Keratinocyte (primary cell): Measurements from ENCODE around the gene C1RL. TPM values are rescaled to one million over a fixed set of nuclear protein-coding genes. Genes with fewer than 3 reads are reported as not detected.

Experiments used
- DNase-seq: peaks from one replicate; pipeline ENCODE4 v3.0.0-alpha.2; 2011; ENCODE audit warnings: low read depth, missing footprints, low spot score
- FAIRE-seq: peaks from 2 replicates; lab custom pipeline; 2011; peaks lifted over from hg19 to GRCh38; lab: Jason Lieb, UNC
- H2AFZ ChIP-seq: 2 replicates; pipeline ENCODE4 v1.6.0; 2012; ENCODE audit warnings: low read length, control low read depth, inconsistent platforms; ENCODE audit not compliant: control insufficient read depth
- H3K27ac ChIP-seq: 2 replicates; pipeline ENCODE4 v1.5.1; 2011; ENCODE audit warnings: low read length; ENCODE audit not compliant: control insufficient read depth, insufficient read depth
- H3K27me3 ChIP-seq: 3 replicates; pipeline ENCODE4 v1.6.0; 2011; ENCODE audit warnings: low read length; ENCODE audit not compliant: control insufficient read depth, insufficient read depth; ENCODE audit errors: extremely low read depth
- H3K36me3 ChIP-seq, 2 experiments: 2 replicates in 1 of 2; 3 replicates in 1 of 2; pipeline ENCODE4 v1.5.1; 2011; ENCODE audit warnings: low read length in 2 of 2, mild to moderate bottlenecking in 1 of 2; ENCODE audit not compliant: control insufficient read depth in 2 of 2, insufficient read depth in 2 of 2; ENCODE audit errors: extremely low read depth in 1 of 2
- H3K4me1 ChIP-seq: 3 replicates; pipeline ENCODE4 v1.5.1; 2011; ENCODE audit warnings: low read length; ENCODE audit not compliant: control insufficient read depth, insufficient read depth; ENCODE audit errors: extremely low read depth
- H3K4me2 ChIP-seq: 3 replicates; pipeline ENCODE4 v1.6.0; 2011; ENCODE audit warnings: low read depth, low read length; ENCODE audit not compliant: control insufficient read depth, insufficient read depth; ENCODE audit errors: extremely low read depth
- H3K4me3 ChIP-seq, 3 experiments: fragments of 200-600 bp in 1 of 3; sonication (generic) in 1 of 3; 2 replicates in 2 of 3; 3 replicates in 1 of 3; pipeline ENCODE4 v1.5.1; 2011 to 2016; ENCODE audit warnings: low read length in 3 of 3, mild to moderate bottlenecking in 3 of 3, control low read depth in 2 of 3, inconsistent platforms in 1 of 3, low read depth in 1 of 3, mixed read lengths in 1 of 3, mixed run types in 1 of 3, moderate library complexity in 1 of 3; ENCODE audit not compliant: control insufficient read depth in 2 of 3, insufficient read depth in 2 of 3; ENCODE audit errors: extremely low read depth in 1 of 3
- H3K79me2 ChIP-seq: 2 replicates; pipeline ENCODE4 v1.6.0; 2012; ENCODE audit warnings: low read length; ENCODE audit not compliant: control insufficient read depth, insufficient read depth
- H3K9ac ChIP-seq: 3 replicates; pipeline ENCODE4 v1.6.0; 2011; ENCODE audit warnings: low read length; ENCODE audit not compliant: control insufficient read depth, insufficient read depth; ENCODE audit errors: extremely low read depth
- H3K9me1 ChIP-seq: 3 replicates; pipeline ENCODE4 v1.6.0; 2011; ENCODE audit warnings: low read length; ENCODE audit not compliant: control insufficient read depth, insufficient read depth; ENCODE audit errors: extremely low read depth
- H3K9me3 ChIP-seq: 2 replicates; pipeline ENCODE4 v1.5.1; 2012; ENCODE audit warnings: low read depth, low read length; ENCODE audit not compliant: control insufficient read depth
- H4K20me1 ChIP-seq: 3 replicates; pipeline ENCODE4 v1.6.0; 2011; ENCODE audit warnings: low read length; ENCODE audit not compliant: control insufficient read depth, insufficient read depth; ENCODE audit errors: extremely low read depth
- CTCF ChIP-seq, 3 experiments: IDR thresholded peaks in 1 of 3; conservative IDR thresholded peaks in 1 of 3; optimal IDR thresholded peaks in 1 of 3; 2 replicates in 2 of 3; 3 replicates in 1 of 3; pipeline versions ENCODE3 to v1.5.1; 2011; ENCODE audit warnings: low read length in 3 of 3, mild to moderate bottlenecking in 3 of 3, moderate library complexity in 2 of 3, control low read depth in 1 of 3, inconsistent platforms in 1 of 3; ENCODE audit not compliant: insufficient read depth in 2 of 3; ENCODE audit errors: extremely low read depth in 1 of 3
- EZH2 ChIP-seq: IDR thresholded peaks from one replicate; pipeline ENCODE4 v1.6.1; 2012; ENCODE audit warnings: inconsistent platforms, mild to moderate bottlenecking, low read length, moderate library complexity
- dilution Hi-C: fragments of 300-500 bp; cut with MboI; formaldehyde crosslinking; loops from one replicate; pipeline ENCODE4 v1.7.0; 2020; ENCODE audit warnings: low sequenced_read_pairs; ENCODE audit not compliant: extremely low pct_ligation_motif_present
- polyA plus RNA-seq, 5 experiments: library from polyadenylated mRNA; depleted of rRNA in 3 of 5; stranded (reverse) in 3 of 5; stranded (forward) in 1 of 5; unstranded in 1 of 5; fragments of >200 nt; gene quantifications; 1 replicate in 1 of 5; 2 replicates in 3 of 5; 3 replicates in 1 of 5; pipeline versions ENCODE4 v1.2.1 to v1.2.3, GENCODE V29; 2011 to 2012; ENCODE audit warnings: missing spikeins in 2 of 5, low read depth in 1 of 5, low replicate concordance in 1 of 5

Gene C1RL
- polyA plus RNA-seq, 1 donor (not counting 4 experiments of a cell fraction or from before 2014, with no cell fraction given): 9.3 TPM

- Histone ChIP-seq H3K79me2 (no peaks in the 10 kb centered on the region), H3K4me1 (no peaks in the 10 kb centered on the region), H3K9me3 (no peaks in the 10 kb centered on the region), H3K27me3 (no peaks in the 10 kb centered on the region), H3K4me2 (no peak overlapping the region), H3K36me3 (peaks cover 7 to 29% of the 10 kb centered on the region in 2 experiments), H2AFZ (no peak overlapping the region), H3K4me3 (no peak overlapping the region), H3K27ac (no peak overlapping the region), H3K9me1 (no peaks in the 10 kb centered on the region), H3K9ac (no peak overlapping the region), H4K20me1 (no peaks in the 10 kb centered on the region)
- TF ChIP-seq EZH2 (no peak), CTCF (optimal IDR thresholded peaks at IDR 0.05 in 1 of 3, IDR thresholded peaks at IDR 0.05 in 1 of 3, conservative IDR thresholded peaks at IDR 0.05 in 1 of 3; ENCODE audit: extremely low read depth in 1 of 3, insufficient read depth in 2 of 3, low read length in 3 of 3) (no peak)
- no peak for FAIRE-seq
- DNase-seq: no peak
- dilution Hi-C loops: no loop called here
These were observed 32.5 kb upstream of the C1RL start for GRCh38 chr12:7141351-7142005.

- no peaks in the 10 kb centered on the region for H3K9me1 ChIP-seq
- H3K4me3 ChIP-seq: no peak overlapping the region
- H3K9ac ChIP-seq: no peak overlapping the region
- dilution Hi-C loops: no loop called here
- no peaks in the 10 kb centered on the region for H3K4me1 ChIP-seq
- H3K36me3 ChIP-seq: peaks cover 12 to 37% of the 10 kb centered on the region in 2 experiments
- FAIRE-seq (no peak), DNase-seq (no peak)
- H3K27ac ChIP-seq: no peak overlapping the region
- H3K79me2 ChIP-seq: no peaks in the 10 kb centered on the region
- H3K27me3 ChIP-seq: no peaks in the 10 kb centered on the region
- no peak overlapping the region for H2AFZ ChIP-seq
- H3K9me3 ChIP-seq: no peaks in the 10 kb centered on the region
- H4K20me1 ChIP-seq: no peaks in the 10 kb centered on the region
- no peak overlapping the region for H3K4me2 ChIP-seq
- TF ChIP-seq CTCF (optimal IDR thresholded peaks at IDR 0.05 in 1 of 3, IDR thresholded peaks at IDR 0.05 in 1 of 3, conservative IDR thresholded peaks at IDR 0.05 in 1 of 3; ENCODE audit: extremely low read depth in 1 of 3, insufficient read depth in 2 of 3, low read length in 3 of 3) (no peak), EZH2 (no peak)
These were observed 30.2 kb upstream of the C1RL start for GRCh38 chr12:7139200-7139599.
